PC-9 (cell line): ENCODE results near the gene CACYBP.

Experiments
- CTCF ChIP-seq: fragments of 200-600 bp; sonication (generic); conservative IDR thresholded peaks from 2 replicates; pipeline ENCODE4 v1.6.1; 2017; ENCODE audit warnings: mixed run types, antibody characterized with exemption, mild to moderate bottlenecking, moderate library complexity
- EZH2 ChIP-seq: fragments of 200-600 bp; sonication (generic); IDR thresholded peaks from 2 replicates; pipeline ENCODE4 v1.8.0; 2017; ENCODE audit warnings: antibody characterized with exemption, low read depth

- TF ChIP-seq EZH2 (no peak), CTCF (no peak)
Measured at GRCh38 chr1:174991473-174991872, 8.3 kb upstream of the CACYBP start.
